ENCODE data around the gene ACSL1.
"Not testable (repeated sequence)": the region's sequence is repeated elsewhere in the genome, so short reads cannot be mapped to it uniquely, and the experiment has no call there.

Gene ACSL1

GRCh38 chr4:184751585-184751956 is 74.2 kb downstream of the ACSL1 start:
- no peak for DNase-seq

GRCh38 chr4:184750926-184751584 is 74.7 kb downstream of the ACSL1 start:
- DNase-seq, result no peak

GRCh38 chr4:184748251-184748652 is 77.5 kb downstream of the ACSL1 start:
- no peak for DNase-seq

- DNase-seq, result no peak
Observed at GRCh38 chr4:184747034-184747830, 78.5 kb downstream of the ACSL1 start.

DNA sequence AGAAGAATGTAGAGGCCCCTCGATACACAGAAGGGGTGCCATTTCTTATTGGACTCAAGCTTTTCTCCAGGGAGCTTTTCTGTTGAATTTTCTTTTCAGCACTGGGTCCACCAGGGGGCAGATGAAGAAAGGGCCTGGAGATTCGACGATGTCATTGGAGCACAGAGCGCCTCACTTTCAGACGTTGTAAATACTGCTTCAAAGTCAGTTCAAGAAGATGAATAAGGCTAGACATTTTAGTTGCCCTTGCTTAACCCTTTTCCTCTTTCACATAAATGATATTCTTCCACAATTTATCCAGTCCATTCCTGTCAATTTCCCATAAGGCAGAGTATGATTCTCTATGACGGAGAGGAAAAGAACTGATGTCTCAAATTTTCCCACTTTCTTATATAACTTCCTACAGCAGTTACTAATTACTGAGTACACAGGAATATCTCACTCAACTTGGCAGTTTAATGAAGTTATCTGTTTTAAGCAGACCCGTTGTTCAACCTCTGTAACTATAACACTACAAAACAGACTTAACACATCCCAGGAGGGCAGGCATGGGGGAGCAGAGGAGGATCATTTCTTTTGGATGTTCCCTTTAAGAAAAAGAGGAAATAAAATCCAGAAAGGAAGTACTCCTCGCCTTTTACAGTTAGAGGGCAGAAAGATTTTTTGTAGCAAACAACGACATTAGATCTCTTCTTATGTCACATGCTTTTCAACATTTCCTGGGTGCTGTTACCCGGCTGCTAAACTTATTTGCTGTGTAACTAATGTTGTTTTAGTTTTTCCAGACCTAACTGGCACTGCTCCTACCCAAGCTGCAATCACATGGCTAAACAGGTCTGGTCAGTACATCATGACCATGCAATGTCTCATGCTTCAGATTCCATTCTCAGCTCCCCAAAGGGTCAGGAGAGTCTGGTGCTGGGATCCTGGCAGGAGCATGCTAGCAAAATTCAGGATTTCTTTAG is 79.7 kb downstream of the ACSL1 start:
- peak; percentile 78 to 80 for DNase-seq

DNA sequence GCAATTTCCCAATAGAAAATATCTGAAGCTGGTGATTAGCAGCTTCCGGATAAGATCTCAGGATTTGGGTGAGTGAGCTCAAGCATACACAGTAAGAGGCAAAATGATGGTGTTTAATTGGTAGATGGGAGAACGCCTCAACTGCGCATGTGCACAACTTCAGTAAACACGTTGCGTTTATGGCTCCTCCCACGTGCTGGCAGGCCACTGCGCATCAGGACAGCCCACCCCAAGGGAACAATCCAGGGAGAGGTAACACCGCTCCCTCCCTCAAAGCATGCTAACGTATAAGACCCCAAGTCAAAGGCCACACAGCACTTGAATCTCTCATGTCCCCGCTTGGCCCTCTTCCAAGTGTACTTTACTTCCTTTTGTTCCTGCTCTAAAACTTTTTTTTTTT is 81.5 kb downstream of the ACSL1 start:
- DNase-seq, result no peak

- DNase-seq, result no peak
Observed at GRCh38 chr4:184743650-184744049, 82.1 kb downstream of the ACSL1 start.

DNA sequence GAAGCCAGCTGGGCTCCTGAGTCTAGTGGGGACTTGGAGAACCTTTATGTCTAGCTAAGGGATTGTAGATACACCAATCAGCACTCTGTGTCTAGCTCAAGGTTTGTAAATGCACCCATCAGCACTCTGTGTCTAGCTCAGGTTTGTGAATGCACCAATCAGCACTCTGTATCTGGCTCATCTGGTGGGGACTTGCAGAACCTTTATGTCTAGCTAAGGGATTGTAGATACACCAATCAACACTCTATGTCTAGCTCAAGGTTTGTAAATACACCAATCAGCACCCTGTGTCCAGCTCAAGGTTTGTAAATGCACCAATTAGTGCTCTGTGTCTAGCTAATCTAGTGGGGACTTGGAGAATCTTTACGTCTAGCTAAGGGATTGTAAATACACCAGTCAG is 84.1 kb downstream of the ACSL1 start:
- not testable (repeated sequence) for DNase-seq

- DNase-seq, result no peak
Observed at GRCh38 chr4:184740980-184741391, 84.8 kb downstream of the ACSL1 start.

- not testable (repeated sequence) for DNase-seq
Observed at GRCh38 chr4:184739575-184739974, 86.2 kb downstream of the ACSL1 start.

DNA sequence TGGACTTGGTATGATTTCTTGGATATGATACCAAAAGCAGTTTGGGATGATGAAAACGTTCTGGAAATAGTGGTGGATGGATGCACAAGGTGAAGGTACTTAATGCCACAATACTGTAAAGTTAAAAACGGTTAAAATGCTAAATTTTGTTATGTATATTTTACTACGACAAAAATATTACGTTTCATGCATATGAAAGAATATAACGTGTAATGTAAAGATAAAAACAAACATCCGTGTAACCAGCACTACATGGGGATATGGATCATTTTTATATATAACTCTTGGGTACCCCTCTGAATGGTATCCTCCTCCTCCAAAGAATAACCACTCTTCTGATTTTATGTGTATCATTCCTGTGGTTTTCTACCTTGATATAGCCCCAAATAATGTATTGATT is 91.0 kb downstream of the ACSL1 start:
- DNase-seq, result no peak

GRCh38 chr4:184733654-184734524 is 91.9 kb downstream of the ACSL1 start, which contains the start of gene CENPU:
TSS of gene CENPU (minus strand) at chr4:184734096. CDS start at chr4:184734062, 34 bp downstream.
- DNase-seq, result peak; percentile 98

- DNase-seq, result no peak
Observed at GRCh38 chr4:184732126-184732525, 93.6 kb downstream of the ACSL1 start.

- no peak for DNase-seq
Observed at GRCh38 chr4:184731056-184731455, 94.7 kb downstream of the ACSL1 start.

DNA sequence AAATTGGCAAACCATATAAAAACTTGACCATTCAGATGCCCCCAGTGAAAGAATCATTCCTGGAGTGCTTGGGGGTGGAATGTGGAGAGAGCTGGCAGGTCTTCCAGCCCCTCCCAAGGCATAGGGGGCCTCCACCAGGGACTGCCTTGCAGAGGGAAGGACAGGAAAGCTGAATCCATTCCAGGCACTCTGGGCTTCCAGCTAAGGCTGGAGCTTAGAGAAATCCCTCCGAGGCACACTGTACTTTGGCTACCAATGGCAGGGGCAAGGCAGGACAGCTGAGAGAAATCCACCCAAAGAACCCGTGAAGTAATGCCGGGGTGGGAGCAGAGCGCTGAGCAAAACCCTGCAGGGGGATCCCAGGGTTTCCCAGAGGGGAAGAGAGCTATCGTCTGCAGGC is 95.8 kb downstream of the ACSL1 start:
- DNase-seq, result no peak

DNA sequence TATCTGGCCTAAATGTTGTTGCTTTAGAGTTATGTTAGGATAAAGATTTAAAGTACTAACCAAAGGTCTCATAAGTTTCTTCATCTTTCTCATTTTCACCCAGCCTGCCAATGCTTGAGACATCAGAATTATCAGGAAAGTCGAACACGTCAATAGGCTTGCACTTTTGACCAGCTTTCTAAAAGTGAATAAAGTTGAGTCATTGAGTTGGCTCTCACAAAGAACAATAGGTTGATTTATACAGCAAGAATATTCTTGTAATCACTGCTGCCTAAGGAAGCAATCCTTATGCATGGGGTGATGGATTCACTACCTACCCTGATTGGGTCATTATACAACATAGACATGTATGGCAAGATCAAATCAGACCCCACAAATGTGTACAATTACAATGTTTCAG is 96.9 kb downstream of the ACSL1 start:
- DNase-seq, result no peak

GRCh38 chr4:184727430-184727829 is 98.3 kb downstream of the ACSL1 start:
- no peak for DNase-seq

- no peak for DNase-seq
Observed at GRCh38 chr4:184722798-184723197, 103.0 kb downstream of the ACSL1 start.

- no peak for DNase-seq
Observed at GRCh38 chr4:184721254-184721653, 104.5 kb downstream of the ACSL1 start.

- no peak for DNase-seq
Observed at GRCh38 chr4:184719407-184719806, 106.4 kb downstream of the ACSL1 start.

- no peak for DNase-seq
Observed at GRCh38 chr4:184715526-184715925, 110.2 kb downstream of the ACSL1 start.

GRCh38 chr4:184713887-184714286 is 111.9 kb downstream of the ACSL1 start:
- DNase-seq, result no peak

Data from activated T-cell treated with anti-CD3 and anti-CD28 coated beads, Interleukin-2, amount 50 U/mL, for 48 hours (primary cell).